HepG2 (cell line): ENCODE measurements around the gene HNRNPA1L2. TPM values are rescaled to one million over a fixed set of nuclear protein-coding genes. Genes with fewer than 3 reads are reported as not detected.

Source experiments
- HOMEZ ChIP-seq: IDR thresholded peaks from 2 replicates; pipeline ENCODE4 v1.6.1; 2016; ENCODE audit warnings: low read depth
- HOXA7 ChIP-seq: sonication (generic); formaldehyde crosslinking; IDR thresholded peaks from 2 replicates; pipeline ENCODE4 v1.8.1; 2022; ENCODE audit warnings: mild to moderate bottlenecking, missing genetic modification reagents, moderate library complexity
- MAFF ChIP-seq: IDR thresholded peaks from 2 replicates; pipeline ENCODE4 v1.6.1; 2011; ENCODE audit warnings: low read depth, low read length, improper control_type of control experiment
- NFKB2 ChIP-seq: sonication (generic); formaldehyde crosslinking; IDR thresholded peaks from 2 replicates; pipeline ENCODE4 v1.4.0; 2020; ENCODE audit warnings: missing genetic modification reagents, borderline replicate concordance
- XRCC5 ChIP-seq: fragments of 200-400 bp; formaldehyde crosslinking; optimal IDR thresholded peaks from 2 replicates; pipeline ENCODE3; 2017; ENCODE audit warnings: mild to moderate bottlenecking, low read length
- ZHX2 ChIP-seq, 2 experiments: sonication (generic) in 1 of 2; formaldehyde crosslinking in 1 of 2; IDR thresholded peaks; 2 replicates each; pipeline versions ENCODE4 v1.6.1 to v1.9.0; 2014 to 2022; ENCODE audit warnings: antibody characterized with exemption in 1 of 2, borderline replicate concordance in 1 of 2, inconsistent platforms in 1 of 2, low read depth in 1 of 2, missing genetic modification reagents in 1 of 2
- ZNF142 ChIP-seq: sonication (generic); formaldehyde crosslinking; IDR thresholded peaks from 2 replicates; pipeline ENCODE4 v1.4.0; 2020; ENCODE audit warnings: missing genetic modification reagents
- ZNF235 ChIP-seq: sonication (generic); formaldehyde crosslinking; IDR thresholded peaks from 2 replicates; pipeline ENCODE4 v1.8.1; 2023; ENCODE audit warnings: mild to moderate bottlenecking, missing genetic modification reagents, borderline replicate concordance
- ZNF264 ChIP-seq: sonication (generic); formaldehyde crosslinking; IDR thresholded peaks from 2 replicates; pipeline ENCODE4 v1.4.0; 2020; ENCODE audit warnings: missing genetic modification reagents
- ZNF747 ChIP-seq: sonication (generic); formaldehyde crosslinking; IDR thresholded peaks from 2 replicates; pipeline ENCODE4 v1.8.1; 2023; ENCODE audit warnings: missing genetic modification reagents, mild to moderate bottlenecking, borderline replicate concordance
- ZNF883 ChIP-seq: sonication (generic); formaldehyde crosslinking; IDR thresholded peaks from 2 replicates; pipeline ENCODE4 v1.5.1; 2020; ENCODE audit warnings: mild to moderate bottlenecking, missing genetic modification reagents; ENCODE audit errors: not compliant biosample characterization
- polyA plus RNA-seq, 8 experiments: library from polyadenylated mRNA; depleted of rRNA in 3 of 8; stranded (reverse) in 7 of 8; unstranded in 1 of 8; fragments of >200 nt; fragmentation: Illumina TruSeq in 4 of 8; extraction: Trizol in 4 of 8; gene quantifications; 2 replicates each; pipeline versions ENCODE4 v1.2.1 to v1.2.3, GENCODE V29; 2011 to 2016; ENCODE audit warnings: low read depth in 4 of 8, missing spikeins in 1 of 8, mixed read lengths in 1 of 8; ENCODE audit not compliant: insufficient read depth in 1 of 8
- total RNA-seq, 5 experiments: library from RNA; depleted of rRNA; stranded (reverse); fragments of >200 nt; fragmentation: Illumina TruSeq; extraction: Trizol; gene quantifications; 2 replicates each; pipeline ENCODE4 v1.2.3, GENCODE V29; 2016; ENCODE audit warnings: low read depth in 1 of 5
- TF ChIP-seq, protein P1 (sequence below): sonication (generic); formaldehyde crosslinking; IDR thresholded peaks from 2 replicates; pipeline ENCODE4 v1.4.0; 2020; ENCODE audit warnings: low read depth, mild to moderate bottlenecking, missing genetic modification reagents

HNRNPA1L2 gene
- total and polyA plus RNA-seq, 2 of the 13 experiments (the other 11 are each of a cell fraction or from before 2014, with no cell fraction given) = 3.6 to 7.1 TPM

GRCh38 chr13:52652196-52652979 lies 10.2 kb downstream of the HNRNPA1L2 start, which contains the start of gene SUGT1 (continued):
- peak; percentile 72 for TF ChIP-seq ZNF747
- TF ChIP-seq XRCC5 = peak; percentile 68
- TF ChIP-seq ZHX2 (IDR thresholded peaks at IDR 0.05; ENCODE audit: low read depth) = peak; percentile 91
- peak; percentile 86; the same call in 1 of the 2 replicates for TF ChIP-seq ZHX2 (CRISPR knock-in tag; IDR thresholded peaks at IDR 0.05; ENCODE audit: borderline replicate concordance)
- TF ChIP-seq HOXA7 (CRISPR knock-in tag) = no peak
- no peak for TF ChIP-seq MAFF
- TF ChIP-seq ZNF264 = peak; percentile 83
- peak; percentile 65; the same call in 1 of the 2 replicates for TF ChIP-seq NFKB2 (CRISPR knock-in tag)
- TF ChIP-seq ZNF883 (CRISPR knock-in tag) = no peak
- peak; percentile 62; the same call in 1 of the 2 replicates for TF ChIP-seq ZNF235
- TF ChIP-seq, protein P1, sequence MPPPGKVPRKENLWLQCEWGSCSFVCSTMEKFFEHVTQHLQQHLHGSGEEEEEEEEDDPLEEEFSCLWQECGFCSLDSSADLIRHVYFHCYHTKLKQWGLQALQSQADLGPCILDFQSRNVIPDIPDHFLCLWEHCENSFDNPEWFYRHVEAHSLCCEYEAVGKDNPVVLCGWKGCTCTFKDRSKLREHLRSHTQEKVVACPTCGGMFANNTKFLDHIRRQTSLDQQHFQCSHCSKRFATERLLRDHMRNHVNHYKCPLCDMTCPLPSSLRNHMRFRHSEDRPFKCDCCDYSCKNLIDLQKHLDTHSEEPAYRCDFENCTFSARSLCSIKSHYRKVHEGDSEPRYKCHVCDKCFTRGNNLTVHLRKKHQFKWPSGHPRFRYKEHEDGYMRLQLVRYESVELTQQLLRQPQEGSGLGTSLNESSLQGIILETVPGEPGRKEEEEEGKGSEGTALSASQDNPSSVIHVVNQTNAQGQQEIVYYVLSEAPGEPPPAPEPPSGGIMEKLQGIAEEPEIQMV (CRISPR knock-in tag) = 0 out of 2 replicates have a peak, but pooled peaks have one; percentile 3
- peak; percentile 69 for TF ChIP-seq ZNF142 (CRISPR knock-in tag)
- peak; percentile 8; the same call in 1 of the 2 replicates for TF ChIP-seq HOMEZ
